ENCODE data around the gene C6orf15. TPM values are rescaled to one million over a fixed set of nuclear protein-coding genes. Genes with fewer than 3 reads are reported as not detected.

Gene C6orf15
- total and polyA plus RNA-seq, 2 of the 8 experiments (the other 6 are each of a cell fraction or from before 2014, with no cell fraction given), result not detected

- TF ChIP-seq RAD21 (IDR thresholded peaks at IDR 0.05 in 1 of 2, conservative IDR thresholded peaks at IDR 0.05 in 1 of 2; ENCODE audit: low read depth in 2 of 2, low read length in 2 of 2) (peak; percentile 5 to 18; a peak in 1 of 4 replicates), EGR1 (IDR thresholded peaks at IDR 0.05; ENCODE audit: borderline replicate concordance, low read depth, low read length) (no peak), CBX5 (IDR thresholded peaks at IDR 0.05; ENCODE audit: low read depth, low read length) (no peak), SUZ12 (IDR thresholded peaks at IDR 0.05; ENCODE audit: low read length) (no peak), USF2 (IDR thresholded peaks at IDR 0.05; ENCODE audit: low read length) (no peak)
- TF ChIP-seq, protein P1, sequence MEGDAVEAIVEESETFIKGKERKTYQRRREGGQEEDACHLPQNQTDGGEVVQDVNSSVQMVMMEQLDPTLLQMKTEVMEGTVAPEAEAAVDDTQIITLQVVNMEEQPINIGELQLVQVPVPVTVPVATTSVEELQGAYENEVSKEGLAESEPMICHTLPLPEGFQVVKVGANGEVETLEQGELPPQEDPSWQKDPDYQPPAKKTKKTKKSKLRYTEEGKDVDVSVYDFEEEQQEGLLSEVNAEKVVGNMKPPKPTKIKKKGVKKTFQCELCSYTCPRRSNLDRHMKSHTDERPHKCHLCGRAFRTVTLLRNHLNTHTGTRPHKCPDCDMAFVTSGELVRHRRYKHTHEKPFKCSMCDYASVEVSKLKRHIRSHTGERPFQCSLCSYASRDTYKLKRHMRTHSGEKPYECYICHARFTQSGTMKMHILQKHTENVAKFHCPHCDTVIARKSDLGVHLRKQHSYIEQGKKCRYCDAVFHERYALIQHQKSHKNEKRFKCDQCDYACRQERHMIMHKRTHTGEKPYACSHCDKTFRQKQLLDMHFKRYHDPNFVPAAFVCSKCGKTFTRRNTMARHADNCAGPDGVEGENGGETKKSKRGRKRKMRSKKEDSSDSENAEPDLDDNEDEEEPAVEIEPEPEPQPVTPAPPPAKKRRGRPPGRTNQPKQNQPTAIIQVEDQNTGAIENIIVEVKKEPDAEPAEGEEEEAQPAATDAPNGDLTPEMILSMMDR (IDR thresholded peaks at IDR 0.05; ENCODE audit: control extremely low read depth in 1 of 3, insufficient read depth in 1 of 3, low read depth in 1 of 3, low read length in 3 of 3), result peak in 2 of 3 experiments; percentile 13 to 14; a peak in 2 of 4 replicates
Observed at GRCh38 chr6:31110825-31111582, 1.4 kb downstream of the C6orf15 start (continued).

All from H1 (cell line).